ENCODE measurements around the gene ZIC1. TPM values are rescaled to one million over a fixed set of nuclear protein-coding genes. Genes with fewer than 3 reads are reported as not detected.

ZIC1 gene
- total and polyA plus RNA-seq, 4 experiments from 2014 or later: not detected

- Histone ChIP-seq H3K27me3 (ENCODE audit: insufficient read depth, low read length) (peaks cover 32% of the 10 kb centered on the region), H3K4me3 (ENCODE audit: low read length in 2 of 2) (no peak overlapping the region), H3K9me3 (ENCODE audit: control insufficient read depth in 1 of 2, low read length in 2 of 2) (no peaks in the 10 kb centered on the region), H3K27ac (ENCODE audit: low read depth, low read length) (no peak overlapping the region), H3K36me3 (ENCODE audit: insufficient read depth, low read length) (no peaks in the 10 kb centered on the region), H3K4me1 (ENCODE audit: insufficient read depth, low read length) (no peaks in the 10 kb centered on the region)
- POLR2A ChIA-PET (ENCODE audit: partially characterized antibody): no interaction called here
- DNase-seq: no peak
- Mint-ChIP-seq H3K27me3 (peaks cover 49 to 55% of the 10 kb centered on the region in 2 donors), H3K36me3 (peaks cover 0 to 11% of the 10 kb centered on the region in 2 donors), H3K27ac (peak overlapping the region in 1 of 7 donors; percentile 57), H3K9me3 (peaks cover 0 to 49% (median 36%) of the 10 kb centered on the region in 8 donors), H3K4me3 (no peak overlapping the region), H3K4me1 (peaks cover 0 to 4% (median 0%) of the 10 kb centered on the region in 4 donors)
- CTCF ChIA-PET (ENCODE audit: partially characterized antibody): no interaction called here
- intact Hi-C loops (cut with micrococcal nuclease): no loop called here
Observed at GRCh38 chr3:147404800-147405230, 4.3 kb upstream of the ZIC1 start.

- POLR2A ChIA-PET (ENCODE audit: partially characterized antibody): no interaction called here
- Mint-ChIP-seq H3K9me3 (peaks cover 0 to 49% (median 36%) of the 10 kb centered on the region in 8 donors), H3K27ac (peak overlapping the region in 2 of 7 donors; percentile 48 to 57), H3K4me1 (peaks cover 0 to 4% (median 0%) of the 10 kb centered on the region in 4 donors), H3K36me3 (peaks cover 0 to 11% of the 10 kb centered on the region in 2 donors), H3K27me3 (peaks cover 48 to 55% of the 10 kb centered on the region in 2 donors), H3K4me3 (no peak overlapping the region)
- Histone ChIP-seq H3K27ac (ENCODE audit: low read depth, low read length) (no peak overlapping the region), H3K4me1 (ENCODE audit: insufficient read depth, low read length) (no peaks in the 10 kb centered on the region), H3K9me3 (ENCODE audit: control insufficient read depth in 1 of 2, low read length in 2 of 2) (no peaks in the 10 kb centered on the region), H3K27me3 (ENCODE audit: insufficient read depth, low read length) (peaks cover 32% of the 10 kb centered on the region), H3K4me3 (ENCODE audit: low read length in 2 of 2) (no peak overlapping the region), H3K36me3 (ENCODE audit: insufficient read depth, low read length) (no peaks in the 10 kb centered on the region)
- CTCF ChIA-PET (ENCODE audit: partially characterized antibody): no interaction called here
- intact Hi-C loops (cut with micrococcal nuclease): no loop called here
- no peak for DNase-seq
Observed at GRCh38 chr3:147405231-147406027, 3.7 kb upstream of the ZIC1 start.

GRCh38 chr3:147406028-147406931 is 2.9 kb upstream of the ZIC1 start, which contains the start of gene ZIC4:
ZIC4 (minus strand) TSS chr3:147406543; CDS start chr3:147402797, 3,746 bp downstream.
- no peaks in the 10 kb centered on the region for H3K36me3 ChIP-seq (ENCODE audit: insufficient read depth, low read length)
- Mint-ChIP-seq H3K4me3 (no peak within 1 kb of the TSS), H3K9me3 (peaks cover 0 to 50% (median 34%) of the 10 kb centered on the region in 8 donors), H3K27me3 (peaks cover 49 to 61% of the 10 kb centered on the region in 2 donors), H3K36me3 (peaks cover 0 to 11% of the 10 kb centered on the region in 2 donors), H3K4me1 (peaks cover 0 to 11% (median 5%) of the 10 kb centered on the region in 4 donors), H3K27ac (peak within 1 kb of the TSS in 1 of 7 donors; percentile 48)
- H3K27ac ChIP-seq (ENCODE audit: low read depth, low read length): no peak within 1 kb of the TSS
- no peak within 1 kb of the TSS for H3K4me3 ChIP-seq (ENCODE audit: low read length in 2 of 2)
- POLR2A ChIA-PET (ENCODE audit: partially characterized antibody): no interaction called here
- CTCF ChIA-PET (ENCODE audit: partially characterized antibody): no interaction called here
- peaks cover 35% of the 10 kb centered on the region for H3K27me3 ChIP-seq (ENCODE audit: insufficient read depth, low read length)
- H3K4me1 ChIP-seq (ENCODE audit: insufficient read depth, low read length): no peaks in the 10 kb centered on the region
- no peak for DNase-seq
- intact Hi-C loops (cut with micrococcal nuclease): no loop called here
- H3K9me3 ChIP-seq (ENCODE audit: control insufficient read depth in 1 of 2, low read length in 2 of 2): no peaks in the 10 kb centered on the region

- Mint-ChIP-seq H3K9me3 (peaks cover 0 to 56% (median 40%) of the 10 kb centered on the region in 8 donors), H3K4me3 (no peak overlapping the region), H3K36me3 (peaks cover 0 to 11% of the 10 kb centered on the region in 2 donors), H3K27ac (no peak overlapping the region), H3K27me3 (peaks cover 50 to 61% of the 10 kb centered on the region in 2 donors), H3K4me1 (peaks cover 4 to 19% (median 10%) of the 10 kb centered on the region in 4 donors)
- Histone ChIP-seq H3K9me3 (ENCODE audit: control insufficient read depth in 1 of 2, low read length in 2 of 2) (no peaks in the 10 kb centered on the region), H3K4me3 (ENCODE audit: low read length in 2 of 2) (no peak overlapping the region), H3K27me3 (ENCODE audit: insufficient read depth, low read length) (peaks cover 39% of the 10 kb centered on the region), H3K36me3 (ENCODE audit: insufficient read depth, low read length) (no peaks in the 10 kb centered on the region), H3K27ac (ENCODE audit: low read depth, low read length) (no peak overlapping the region), H3K4me1 (ENCODE audit: insufficient read depth, low read length) (no peaks in the 10 kb centered on the region)
- CTCF ChIA-PET (ENCODE audit: partially characterized antibody): no interaction called here
- intact Hi-C loops (cut with micrococcal nuclease): no loop called here
- no peak for DNase-seq
- POLR2A ChIA-PET (ENCODE audit: partially characterized antibody): no interaction called here
Observed at GRCh38 chr3:147407114-147407497, 2.1 kb upstream of the ZIC1 start.

GRCh38 chr3:147407498-147408187 is 1.5 kb upstream of the ZIC1 start:
- Histone ChIP-seq H3K27me3 (ENCODE audit: insufficient read depth, low read length) (peaks cover 39% of the 10 kb centered on the region), H3K9me3 (ENCODE audit: control insufficient read depth in 1 of 2, low read length in 2 of 2) (no peaks in the 10 kb centered on the region), H3K4me1 (ENCODE audit: insufficient read depth, low read length) (no peaks in the 10 kb centered on the region), H3K36me3 (ENCODE audit: insufficient read depth, low read length) (no peaks in the 10 kb centered on the region), H3K4me3 (ENCODE audit: low read length in 2 of 2) (no peak overlapping the region), H3K27ac (ENCODE audit: low read depth, low read length) (no peak overlapping the region)
- Mint-ChIP-seq H3K27me3 (peaks cover 45 to 61% of the 10 kb centered on the region in 2 donors), H3K36me3 (peaks cover 0 to 11% of the 10 kb centered on the region in 2 donors), H3K4me3 (peak overlapping the region in 2 of 8 donors; percentile 33 to 59), H3K4me1 (peaks cover 7 to 23% (median 13%) of the 10 kb centered on the region in 4 donors), H3K9me3 (peaks cover 0 to 51% (median 37%) of the 10 kb centered on the region in 8 donors), H3K27ac (no peak overlapping the region)
- intact Hi-C loops (cut with micrococcal nuclease): no loop called here
- no peak for DNase-seq
- CTCF ChIA-PET (ENCODE audit: partially characterized antibody): no interaction called here
- POLR2A ChIA-PET (ENCODE audit: partially characterized antibody): no interaction called here

- H3K36me3 ChIP-seq (ENCODE audit: insufficient read depth, low read length): no peaks in the 10 kb centered on the region
- H3K4me1 ChIP-seq (ENCODE audit: insufficient read depth, low read length): peaks cover 5% of the 10 kb centered on the region
- no peak overlapping the region for H3K4me3 ChIP-seq (ENCODE audit: low read length in 2 of 2)
- peaks cover 2 to 14% of the 10 kb centered on the region in 2 donors for H3K36me3 Mint-ChIP-seq
- H3K27ac ChIP-seq (ENCODE audit: low read depth, low read length): no peak overlapping the region
- H3K27me3 ChIP-seq (ENCODE audit: insufficient read depth, low read length): peaks cover 45% of the 10 kb centered on the region
- H3K27me3 Mint-ChIP-seq: peaks cover 45 to 65% of the 10 kb centered on the region in 2 donors
- H3K4me1 Mint-ChIP-seq: peaks cover 10 to 28% (median 17%) of the 10 kb centered on the region in 4 donors
- H3K9me3 ChIP-seq (ENCODE audit: control insufficient read depth in 1 of 2, low read length in 2 of 2): no peaks in the 10 kb centered on the region
- ChIA-PET CTCF (ENCODE audit: partially characterized antibody) (no interaction called here), POLR2A (ENCODE audit: partially characterized antibody) (no interaction called here)
- peaks cover 0 to 52% (median 36%) of the 10 kb centered on the region in 8 donors for H3K9me3 Mint-ChIP-seq
- intact Hi-C loops (cut with micrococcal nuclease): no loop called here
- peak overlapping the region in 2 of 7 donors; percentile 14 to 73 for H3K27ac Mint-ChIP-seq
- peak overlapping the region in 6 of 8 donors; percentile 25 to 62 (median 52) for H3K4me3 Mint-ChIP-seq
- DNase-seq: no peak
Observed at GRCh38 chr3:147408188-147409100, 721 bp upstream of the ZIC1 start.

Data from CD4-positive, alpha-beta memory T cell (primary cell).